Lower lobe of right lung (tissue), 2 donors: Measurements from ENCODE around the gene RNU1-2. TPM values are rescaled to one million over a fixed set of nuclear protein-coding genes. Genes with fewer than 3 reads are reported as not detected.
"Not testable (repeated sequence)": the region's sequence is repeated elsewhere in the genome, so short reads cannot be mapped to it uniquely, and the experiment has no call there.

ENCODE experiments used
- ATAC-seq, 2 donors: fragments of 200-7000 bp; cut with Tn5 transposase; one replicate each; pipeline ENCODE4 v1.9.1; 2020 to 2022; ENCODE audit warnings: mild to moderate bottlenecking in 2 of 2, moderate library complexity in 2 of 2
- DNase-seq: peaks from one replicate; pipeline ENCODE4 v3.0.0-alpha.2; 2020
- H3K27ac ChIP-seq: fragments of 200-600 bp; one replicate; pipeline ENCODE4 v1.8.0; 2022
- H3K27me3 ChIP-seq: fragments of 200-600 bp; one replicate; pipeline ENCODE4 v1.8.0; 2022; ENCODE audit warnings: low read depth
- H3K36me3 ChIP-seq: fragments of 200-600 bp; one replicate; pipeline ENCODE4 v1.8.0; 2022; ENCODE audit warnings: mild to moderate bottlenecking
- H3K4me1 ChIP-seq: fragments of 200-600 bp; one replicate; pipeline ENCODE4 v1.8.0; 2022
- H3K4me3 ChIP-seq: fragments of 200-600 bp; one replicate; pipeline ENCODE4 v1.8.0; 2022; ENCODE audit warnings: mild to moderate bottlenecking
- H3K9me3 ChIP-seq: fragments of 200-600 bp; one replicate; pipeline ENCODE4 v1.8.0; 2022
- CTCF ChIP-seq: fragments of 200-600 bp; IDR thresholded peaks from one replicate; pipeline ENCODE4 v1.8.0; 2022; ENCODE audit warnings: antibody characterized with exemption, mild to moderate bottlenecking
- intact Hi-C: fragments of 100-400 bp; cut with DNase I; formaldehyde crosslinking; loops from one replicate; pipeline ENCODE4 v1.11.0; 2022
- total RNA-seq: library from RNA; stranded (reverse); fragmentation: NEBNext Ultra II Directional; extraction: Animal tissue kit (Norgen Biotek cat#: 25700); gene quantifications from one replicate; pipeline ENCODE4 v1.2.1, GENCODE V29; 2021
- donor health status: DM: no; HTN: yes; CAD: no; lungs with severe emphysema.

Gene RNU1-2
- total RNA-seq, 1 donor from 2014 or later: 6,803 TPM

DNA sequence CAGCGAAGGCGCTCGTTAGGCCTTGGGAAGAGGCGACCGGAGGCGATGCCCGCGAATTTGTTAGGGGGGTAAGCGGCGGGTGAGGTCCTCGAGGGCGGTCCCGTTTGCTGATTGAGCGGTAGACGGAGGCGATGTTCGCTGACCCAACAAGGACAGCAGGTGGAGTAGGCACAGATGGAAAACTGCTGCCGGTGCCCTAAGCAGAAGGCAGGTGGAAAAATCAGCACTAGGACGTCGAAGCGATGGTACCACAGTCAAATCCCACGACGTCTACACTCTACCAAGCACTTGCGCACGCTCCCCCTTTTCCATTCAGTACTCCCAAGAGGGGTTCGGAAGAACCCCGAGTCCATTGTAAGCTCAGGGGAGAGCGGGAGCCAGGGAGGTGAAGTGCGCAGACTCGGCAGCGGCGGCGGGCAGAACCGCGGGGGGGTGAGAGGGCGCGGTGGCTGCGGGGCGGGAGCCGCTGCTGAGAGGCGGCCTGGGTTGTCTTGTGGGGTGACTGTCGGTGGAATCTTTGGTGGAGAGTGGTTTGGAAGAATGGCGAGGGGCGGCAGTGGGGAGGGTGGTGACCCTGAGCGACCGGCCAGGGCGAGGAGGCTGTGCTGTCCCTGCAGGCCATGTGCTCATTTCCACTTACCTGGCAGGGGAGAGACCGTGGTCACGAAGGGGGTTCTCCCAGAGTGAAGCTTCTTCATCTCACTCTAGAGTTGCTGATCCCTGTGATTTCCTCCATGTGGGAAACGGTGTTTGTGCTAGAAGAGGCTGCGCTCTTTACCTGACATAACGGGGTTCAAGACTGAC lies 22.5 kb upstream of the RNU1-2 start:
- H3K4me1 ChIP-seq, intact Hi-C loops, H3K4me3 ChIP-seq, H3K27me3 ChIP-seq, H3K27ac ChIP-seq, H3K36me3 ChIP-seq, H3K9me3 ChIP-seq: not testable (repeated sequence)
- peak; percentile 55 to 82 for ATAC-seq
- DNase-seq: peak; percentile 62

DNA sequence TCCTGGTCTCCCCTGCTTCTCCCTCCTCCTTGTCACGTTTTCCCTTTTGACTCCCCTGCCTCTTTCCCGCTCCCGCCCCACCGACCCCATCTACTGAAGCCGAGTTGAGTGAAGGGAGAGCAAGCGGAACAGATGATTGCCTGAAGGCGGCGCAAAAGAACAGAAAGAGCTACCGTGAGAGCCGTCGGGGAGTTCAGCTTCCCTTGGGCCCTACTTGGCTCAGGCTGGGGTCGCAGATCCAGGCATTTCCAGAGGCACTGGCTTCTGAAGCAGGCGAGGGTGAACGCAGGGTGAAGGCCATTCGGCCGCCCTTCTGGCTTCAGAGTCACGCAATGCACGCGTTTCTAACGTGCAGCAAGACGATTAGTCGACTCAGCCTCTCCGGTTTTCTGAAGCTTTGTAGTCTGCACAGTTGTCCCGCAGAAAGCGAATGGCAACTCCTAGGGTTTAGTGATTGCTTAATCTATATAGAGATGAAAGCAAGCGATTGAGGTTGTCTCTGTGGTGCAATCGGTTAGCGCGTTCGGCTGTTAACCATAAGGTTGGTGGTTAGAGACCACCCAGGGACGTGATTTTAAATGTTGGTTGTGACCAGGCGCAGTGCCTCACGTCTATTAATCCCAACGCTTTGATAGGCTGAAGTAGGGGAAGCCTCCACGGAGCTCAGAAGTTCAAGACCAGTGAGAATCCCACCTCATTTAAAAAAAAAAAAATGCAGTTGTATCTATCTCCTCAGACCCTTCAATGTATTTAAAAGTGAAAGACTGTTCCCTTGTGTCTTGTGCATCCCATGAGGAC lies 20.6 kb upstream of the RNU1-2 start:
- intact Hi-C loops, H3K27me3 ChIP-seq, H3K4me3 ChIP-seq, ATAC-seq, DNase-seq, H3K36me3 ChIP-seq, H3K27ac ChIP-seq, H3K9me3 ChIP-seq, H3K4me1 ChIP-seq: not testable (repeated sequence)

GRCh38 chr1:16881742-16882141 lies 14.0 kb upstream of the RNU1-2 start:
- H3K4me3 ChIP-seq, H3K4me1 ChIP-seq, DNase-seq, H3K27me3 ChIP-seq, H3K9me3 ChIP-seq, H3K27ac ChIP-seq, intact Hi-C loops, H3K36me3 ChIP-seq: not testable (repeated sequence)
- ATAC-seq: peak in 1 of 2 donors; percentile 86

- ATAC-seq (no peak), DNase-seq (no peak)
- H3K4me1 ChIP-seq: no peaks in the 10 kb centered on the region
- TF ChIP-seq CTCF: no peak
- H3K36me3 ChIP-seq: no peaks in the 10 kb centered on the region
- no peaks in the 10 kb centered on the region for H3K27me3 ChIP-seq
- intact Hi-C loops: no loop called here
- no peaks in the 10 kb centered on the region for H3K9me3 ChIP-seq
- no peak overlapping the region for H3K4me3 ChIP-seq
- H3K27ac ChIP-seq: no peak overlapping the region
Measured at GRCh38 chr1:16882986-16883385, 12.8 kb upstream of the RNU1-2 start.

DNA sequence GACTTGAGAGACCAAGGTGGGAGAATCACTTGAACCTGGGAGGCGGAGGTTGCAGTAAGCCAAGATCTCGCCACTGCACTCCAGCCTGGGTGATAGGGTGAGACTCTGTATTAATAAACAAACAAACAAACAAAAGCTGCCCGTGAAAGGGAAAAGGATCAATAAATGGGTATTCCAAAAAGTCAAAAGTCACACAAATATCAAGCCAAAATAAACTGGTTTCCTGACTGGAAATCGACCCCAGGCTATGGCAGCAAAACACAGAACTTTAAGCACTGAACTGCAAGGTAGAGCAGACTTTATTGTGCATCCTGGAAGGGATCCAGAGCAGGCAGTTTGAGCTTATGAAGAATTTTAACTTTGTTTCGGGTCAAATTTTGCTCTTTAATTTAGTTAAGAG lies 11.3 kb upstream of the RNU1-2 start:
- ATAC-seq, H3K9me3 ChIP-seq, DNase-seq, H3K4me1 ChIP-seq, H3K27me3 ChIP-seq, intact Hi-C loops, H3K4me3 ChIP-seq, H3K27ac ChIP-seq, H3K36me3 ChIP-seq: not testable (repeated sequence)

DNA sequence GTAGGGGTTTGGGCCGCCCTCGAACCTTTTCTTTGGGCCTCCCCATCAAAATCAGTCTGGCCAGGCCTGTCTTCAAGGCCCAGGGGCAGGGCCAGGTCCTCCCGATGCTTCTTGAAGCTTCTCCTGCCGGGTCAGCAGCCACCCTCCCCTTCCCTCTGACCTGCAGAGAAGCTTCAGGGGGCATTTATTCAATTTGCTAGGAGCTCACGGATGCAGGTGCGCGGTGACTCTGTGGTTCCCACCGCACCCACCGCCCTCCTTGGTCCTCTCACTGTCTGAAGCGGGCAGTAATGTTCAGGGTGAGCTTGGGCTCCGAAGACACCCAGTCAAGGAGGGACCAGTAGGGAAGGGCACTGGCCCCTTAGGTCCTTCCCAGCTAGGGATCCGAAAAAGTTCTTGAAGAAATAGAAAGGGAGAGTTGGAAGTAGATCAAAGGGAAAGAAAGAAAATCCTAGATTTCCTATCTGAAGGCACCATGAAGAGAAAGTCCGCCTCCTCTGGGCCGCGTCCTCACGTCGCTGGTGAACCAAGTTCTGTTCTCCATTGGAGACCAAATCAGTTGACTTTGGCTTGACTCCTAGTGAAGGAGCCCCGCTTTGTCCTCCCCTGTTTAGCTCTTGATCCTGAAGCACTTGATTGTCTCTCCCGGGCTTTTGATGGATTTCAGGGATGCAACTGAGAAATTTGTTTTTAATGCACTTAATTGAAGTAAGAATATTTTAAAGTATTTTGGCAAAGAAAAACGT lies 8.7 kb upstream of the RNU1-2 start:
- DNase-seq (no peak), ATAC-seq (no peak)
- Histone ChIP-seq H3K4me3 (no peak overlapping the region), H3K9me3 (no peaks in the 10 kb centered on the region), H3K27ac (no peak overlapping the region), H3K36me3 (no peaks in the 10 kb centered on the region), H3K27me3 (no peaks in the 10 kb centered on the region), H3K4me1 (no peaks in the 10 kb centered on the region)
- TF ChIP-seq CTCF: no peak
- intact Hi-C loops: no loop called here

DNA sequence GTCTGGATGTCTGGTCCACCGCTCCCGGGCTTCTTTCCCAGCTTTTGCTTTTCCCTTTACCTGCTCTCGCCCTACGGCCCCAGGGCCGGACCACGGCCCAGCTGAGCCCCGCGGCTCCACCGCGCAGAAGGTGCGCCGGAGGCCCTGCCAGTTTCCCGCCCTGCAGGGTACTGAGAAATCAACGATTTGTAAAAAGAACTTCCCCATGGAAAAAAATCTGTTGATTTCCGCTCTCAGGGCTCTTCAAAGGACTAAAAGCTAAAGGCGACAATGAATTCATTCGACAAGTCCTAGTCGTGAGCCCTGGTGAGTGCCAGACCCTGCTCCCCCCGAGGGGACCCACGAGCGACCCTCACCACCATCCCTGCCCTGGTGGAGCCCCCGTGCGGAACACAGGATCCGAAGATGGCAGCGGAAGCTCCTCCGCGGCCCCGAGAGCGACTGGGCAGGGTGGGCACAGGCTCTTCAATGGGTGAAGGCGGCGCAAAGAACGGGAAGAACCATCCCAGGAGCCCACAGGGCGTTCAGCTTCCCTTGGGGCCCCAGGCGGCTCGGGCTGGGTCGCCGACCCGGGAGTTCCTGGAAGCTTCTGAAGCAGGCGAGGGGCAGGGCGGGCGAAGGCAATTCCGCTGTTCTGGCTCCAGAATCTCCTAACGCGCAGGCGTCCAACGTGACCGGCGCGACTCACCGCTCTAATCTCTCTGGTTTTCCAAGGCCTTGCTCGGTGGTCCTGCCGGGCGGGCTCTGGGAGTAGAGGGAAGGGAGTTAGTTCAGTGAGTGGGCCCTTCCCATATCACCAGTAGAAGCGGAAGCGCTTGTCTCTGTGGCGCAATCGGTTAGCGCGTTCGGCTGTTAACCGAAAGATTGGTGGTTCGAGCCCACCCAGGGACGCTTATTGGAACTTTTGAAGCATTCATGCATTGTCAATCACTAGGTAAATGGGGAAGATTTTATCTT lies 6.6 kb upstream of the RNU1-2 start:
- no peak for TF ChIP-seq CTCF
- DNase-seq: peak; percentile 75
- ATAC-seq: peak; percentile 90 to 95
- no peaks in the 10 kb centered on the region for H3K9me3 ChIP-seq
- intact Hi-C loops: no loop called here
- H3K4me1 ChIP-seq: no peaks in the 10 kb centered on the region
- no peaks in the 10 kb centered on the region for H3K27me3 ChIP-seq
- peak overlapping the region; percentile 59 for H3K4me3 ChIP-seq
- H3K27ac ChIP-seq: peak overlapping the region; percentile 90
- H3K36me3 ChIP-seq: no peaks in the 10 kb centered on the region

DNA sequence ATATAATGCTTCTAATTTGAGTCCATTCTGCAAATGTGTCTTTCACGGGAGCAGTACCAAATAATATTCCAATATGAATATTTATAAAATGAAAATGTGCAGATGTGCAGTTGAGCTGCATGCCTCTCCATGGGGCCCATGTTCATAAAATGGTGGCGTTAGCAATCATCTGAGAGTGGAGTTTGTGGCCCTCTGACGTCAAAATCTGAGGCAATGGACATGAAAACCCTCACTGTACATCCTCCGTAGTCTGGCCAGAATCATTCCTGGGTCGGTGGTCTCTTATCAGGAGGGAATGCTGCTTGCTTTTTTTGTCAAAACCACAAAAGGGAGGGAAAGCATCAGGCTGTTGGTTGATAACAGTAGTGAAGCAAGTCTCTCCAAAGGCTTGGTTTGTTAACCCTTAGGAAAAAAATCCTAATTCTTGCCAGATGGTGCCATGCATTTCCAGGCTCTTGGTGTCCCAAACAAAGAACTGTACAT lies 5.2 kb upstream of the RNU1-2 start:
- H3K9me3 ChIP-seq, DNase-seq, H3K4me1 ChIP-seq, intact Hi-C loops, ATAC-seq, H3K36me3 ChIP-seq, H3K27me3 ChIP-seq, H3K4me3 ChIP-seq, H3K27ac ChIP-seq: not testable (repeated sequence)

- ATAC-seq, intact Hi-C loops, H3K27ac ChIP-seq, H3K27me3 ChIP-seq, H3K4me1 ChIP-seq, DNase-seq, H3K4me3 ChIP-seq, H3K36me3 ChIP-seq, H3K9me3 ChIP-seq: not testable (repeated sequence)
Measured at GRCh38 chr1:16891057-16891456, 4.7 kb upstream of the RNU1-2 start.
